Skeletal muscle tissue (tissue), 4 donors: Measurements from ENCODE around the gene ARHGAP25. TPM values are rescaled to one million over a fixed set of nuclear protein-coding genes. Genes with fewer than 3 reads are reported as not detected.

ENCODE experiments used
- H3K27ac ChIP-seq: one replicate; pipeline ENCODE4 v1.7.0; 2013; ENCODE audit warnings: mild to moderate bottlenecking, low read depth, low read length, inconsistent platforms
- H3K27me3 ChIP-seq, 3 donors: one replicate each; pipeline ENCODE4 v1.7.0; 2013; ENCODE audit warnings: low read length in 3 of 3; ENCODE audit not compliant: control insufficient read depth in 3 of 3, insufficient read depth in 3 of 3
- H3K36me3 ChIP-seq, 3 donors: one replicate each; pipeline ENCODE4 v1.7.0; 2013; ENCODE audit warnings: low read length in 3 of 3; ENCODE audit not compliant: control insufficient read depth in 3 of 3, insufficient read depth in 3 of 3
- H3K4me1 ChIP-seq, 3 donors: one replicate each; pipeline ENCODE4 v1.7.0; 2013; ENCODE audit warnings: low read length in 3 of 3, mild to moderate bottlenecking in 3 of 3; ENCODE audit not compliant: control insufficient read depth in 3 of 3, insufficient read depth in 3 of 3
- H3K4me3 ChIP-seq, 3 donors: one replicate each; pipeline ENCODE4 v1.7.0; 2013; ENCODE audit warnings: low read length in 3 of 3
- H3K9ac ChIP-seq, 3 donors: one replicate each; pipeline ENCODE4 v1.7.0; 2013; ENCODE audit warnings: low read length in 3 of 3, mild to moderate bottlenecking in 3 of 3, moderate library complexity in 2 of 3, low read depth in 1 of 3
- H3K9me3 ChIP-seq, 3 donors: one replicate each; pipeline ENCODE4 v1.7.0; 2013; ENCODE audit warnings: low read length in 3 of 3; ENCODE audit not compliant: control insufficient read depth in 3 of 3
- total RNA-seq: library from RNA; depleted of rRNA; stranded (reverse); fragments of >200 nt; gene quantifications from one replicate; pipeline ENCODE4 v1.2.3, GENCODE V29; 2014
- donor health status: Osteomylitis.

Gene ARHGAP25
- total RNA-seq, 1 donor from 2014 or later: 4.7 TPM

GRCh38 chr2:68698567-68699377, 35.8 kb upstream of the ARHGAP25 start:
- no peaks in the 10 kb centered on the region for H3K36me3 ChIP-seq
- no peaks in the 10 kb centered on the region for H3K4me1 ChIP-seq
- no peak overlapping the region for H3K4me3 ChIP-seq
- no peak overlapping the region for H3K27ac ChIP-seq
- H3K9ac ChIP-seq: no peak overlapping the region
- peaks cover 0 to 4% (median 2%) of the 10 kb centered on the region in 3 donors for H3K27me3 ChIP-seq
- H3K9me3 ChIP-seq: no peaks in the 10 kb centered on the region

- H3K36me3 ChIP-seq: no peaks in the 10 kb centered on the region
- H3K27me3 ChIP-seq: peaks cover 0 to 4% (median 0%) of the 10 kb centered on the region in 3 donors
- H3K4me1 ChIP-seq: no peaks in the 10 kb centered on the region
- no peak overlapping the region for H3K9ac ChIP-seq
- no peak overlapping the region for H3K27ac ChIP-seq
- no peak overlapping the region for H3K4me3 ChIP-seq
- no peaks in the 10 kb centered on the region for H3K9me3 ChIP-seq
Measured at GRCh38 chr2:68700560-68700959, 34.1 kb upstream of the ARHGAP25 start.

GRCh38 chr2:68706637-68707036, 28.0 kb upstream of the ARHGAP25 start:
- no peaks in the 10 kb centered on the region for H3K27me3 ChIP-seq
- H3K36me3 ChIP-seq: no peaks in the 10 kb centered on the region
- no peak overlapping the region for H3K4me3 ChIP-seq

GRCh38 chr2:68708629-68709028, 26.0 kb upstream of the ARHGAP25 start:
- Histone ChIP-seq H3K9me3 (no peaks in the 10 kb centered on the region), H3K27ac (no peak overlapping the region), H3K4me1 (no peaks in the 10 kb centered on the region), H3K4me3 (no peak overlapping the region), H3K36me3 (no peaks in the 10 kb centered on the region), H3K27me3 (no peaks in the 10 kb centered on the region), H3K9ac (no peak overlapping the region)

More at GRCh38 chr2:68706637-68707036, 28.0 kb upstream of the ARHGAP25 start:
- H3K4me1 ChIP-seq: no peaks in the 10 kb centered on the region
- no peak overlapping the region for H3K9ac ChIP-seq
- H3K27ac ChIP-seq: no peak overlapping the region
- no peaks in the 10 kb centered on the region for H3K9me3 ChIP-seq

GRCh38 chr2:68709421-68709911, 25.1 kb upstream of the ARHGAP25 start:
- Histone ChIP-seq H3K27ac (no peak overlapping the region), H3K4me3 (no peak overlapping the region), H3K4me1 (no peaks in the 10 kb centered on the region), H3K27me3 (no peaks in the 10 kb centered on the region), H3K36me3 (no peaks in the 10 kb centered on the region), H3K9ac (no peak overlapping the region), H3K9me3 (no peaks in the 10 kb centered on the region)

GRCh38 chr2:68710336-68710735, 24.3 kb upstream of the ARHGAP25 start:
- no peak overlapping the region for H3K9ac ChIP-seq
- no peaks in the 10 kb centered on the region for H3K9me3 ChIP-seq
- H3K27ac ChIP-seq: no peak overlapping the region
- H3K4me3 ChIP-seq: no peak overlapping the region
- H3K4me1 ChIP-seq: no peaks in the 10 kb centered on the region
- no peaks in the 10 kb centered on the region for H3K36me3 ChIP-seq
- no peaks in the 10 kb centered on the region for H3K27me3 ChIP-seq

- Histone ChIP-seq H3K9me3 (no peaks in the 10 kb centered on the region), H3K4me3 (no peak overlapping the region), H3K27me3 (no peaks in the 10 kb centered on the region), H3K27ac (no peak overlapping the region), H3K9ac (no peak overlapping the region), H3K4me1 (no peaks in the 10 kb centered on the region), H3K36me3 (no peaks in the 10 kb centered on the region)
Measured at GRCh38 chr2:68710756-68711155, 23.9 kb upstream of the ARHGAP25 start.

- no peak overlapping the region for H3K9ac ChIP-seq
- no peaks in the 10 kb centered on the region for H3K27me3 ChIP-seq
- H3K36me3 ChIP-seq: no peaks in the 10 kb centered on the region
- H3K27ac ChIP-seq: no peak overlapping the region
- H3K4me3 ChIP-seq: no peak overlapping the region
- no peaks in the 10 kb centered on the region for H3K4me1 ChIP-seq
- no peaks in the 10 kb centered on the region for H3K9me3 ChIP-seq
Measured at GRCh38 chr2:68714866-68715265, 19.7 kb upstream of the ARHGAP25 start.

- Histone ChIP-seq H3K36me3 (no peaks in the 10 kb centered on the region), H3K27me3 (no peaks in the 10 kb centered on the region), H3K4me3 (no peak overlapping the region), H3K9ac (no peak overlapping the region), H3K4me1 (no peaks in the 10 kb centered on the region), H3K27ac (no peak overlapping the region), H3K9me3 (no peaks in the 10 kb centered on the region)
Measured at GRCh38 chr2:68715353-68716041, 19.1 kb upstream of the ARHGAP25 start.

- Histone ChIP-seq H3K9ac (no peak overlapping the region), H3K36me3 (no peaks in the 10 kb centered on the region), H3K4me1 (no peaks in the 10 kb centered on the region), H3K9me3 (no peaks in the 10 kb centered on the region), H3K27ac (no peak overlapping the region), H3K27me3 (no peaks in the 10 kb centered on the region), H3K4me3 (no peak overlapping the region)
Measured at GRCh38 chr2:68716604-68717304, 17.9 kb upstream of the ARHGAP25 start.
